ENCODE results near the gene IER5L. TPM values are rescaled to one million over a fixed set of nuclear protein-coding genes. Genes with fewer than 3 reads are reported as not detected.
A peak's percentile ranks its signal among the peaks of the same experiment; 100 is the strongest.

IER5L gene
- total RNA-seq, 6 experiments from 2014 or later = 28.5 to 45.1 (median 42.2) TPM

DNA sequence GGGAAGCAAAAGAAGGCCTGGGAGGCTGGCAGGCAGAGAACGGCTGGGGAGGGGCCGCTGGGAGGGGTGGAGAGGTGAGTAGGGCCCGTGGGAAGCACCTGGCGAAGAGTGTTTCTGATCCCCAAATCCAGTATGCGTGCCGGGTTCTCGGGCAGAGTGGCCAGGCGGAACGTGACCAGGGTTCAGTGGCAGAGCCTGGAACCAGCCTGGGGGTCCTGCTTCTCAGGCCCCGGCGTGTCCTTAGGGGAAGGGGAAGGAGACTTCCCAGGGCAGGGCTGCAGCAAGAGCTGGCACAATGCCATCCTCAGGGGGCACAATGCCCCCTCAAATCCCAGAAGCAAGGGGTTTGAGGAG, 25.5 kb upstream of the IER5L start:
- Mint-ChIP-seq H3K4me1 (ENCODE audit: low read depth) (peaks cover 7% of the 10 kb centered on the region), H3K36me3 (ENCODE audit: low read depth) (no peaks in the 10 kb centered on the region), H3K27ac (no peak overlapping the region; the same call in 1 of the 2 replicates), H3K9me3 (no peaks in the 10 kb centered on the region), H3K27me3 (ENCODE audit: insufficient read depth) (peaks cover 2% of the 10 kb centered on the region), H3K4me3 (peak overlapping the region; percentile 86; the same call in 1 of the 2 replicates)
- TF ChIP-seq, protein P1, sequence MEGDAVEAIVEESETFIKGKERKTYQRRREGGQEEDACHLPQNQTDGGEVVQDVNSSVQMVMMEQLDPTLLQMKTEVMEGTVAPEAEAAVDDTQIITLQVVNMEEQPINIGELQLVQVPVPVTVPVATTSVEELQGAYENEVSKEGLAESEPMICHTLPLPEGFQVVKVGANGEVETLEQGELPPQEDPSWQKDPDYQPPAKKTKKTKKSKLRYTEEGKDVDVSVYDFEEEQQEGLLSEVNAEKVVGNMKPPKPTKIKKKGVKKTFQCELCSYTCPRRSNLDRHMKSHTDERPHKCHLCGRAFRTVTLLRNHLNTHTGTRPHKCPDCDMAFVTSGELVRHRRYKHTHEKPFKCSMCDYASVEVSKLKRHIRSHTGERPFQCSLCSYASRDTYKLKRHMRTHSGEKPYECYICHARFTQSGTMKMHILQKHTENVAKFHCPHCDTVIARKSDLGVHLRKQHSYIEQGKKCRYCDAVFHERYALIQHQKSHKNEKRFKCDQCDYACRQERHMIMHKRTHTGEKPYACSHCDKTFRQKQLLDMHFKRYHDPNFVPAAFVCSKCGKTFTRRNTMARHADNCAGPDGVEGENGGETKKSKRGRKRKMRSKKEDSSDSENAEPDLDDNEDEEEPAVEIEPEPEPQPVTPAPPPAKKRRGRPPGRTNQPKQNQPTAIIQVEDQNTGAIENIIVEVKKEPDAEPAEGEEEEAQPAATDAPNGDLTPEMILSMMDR (IDR thresholded peaks at IDR 0.05) = no peak
- DNase-seq = no peak

DNA sequence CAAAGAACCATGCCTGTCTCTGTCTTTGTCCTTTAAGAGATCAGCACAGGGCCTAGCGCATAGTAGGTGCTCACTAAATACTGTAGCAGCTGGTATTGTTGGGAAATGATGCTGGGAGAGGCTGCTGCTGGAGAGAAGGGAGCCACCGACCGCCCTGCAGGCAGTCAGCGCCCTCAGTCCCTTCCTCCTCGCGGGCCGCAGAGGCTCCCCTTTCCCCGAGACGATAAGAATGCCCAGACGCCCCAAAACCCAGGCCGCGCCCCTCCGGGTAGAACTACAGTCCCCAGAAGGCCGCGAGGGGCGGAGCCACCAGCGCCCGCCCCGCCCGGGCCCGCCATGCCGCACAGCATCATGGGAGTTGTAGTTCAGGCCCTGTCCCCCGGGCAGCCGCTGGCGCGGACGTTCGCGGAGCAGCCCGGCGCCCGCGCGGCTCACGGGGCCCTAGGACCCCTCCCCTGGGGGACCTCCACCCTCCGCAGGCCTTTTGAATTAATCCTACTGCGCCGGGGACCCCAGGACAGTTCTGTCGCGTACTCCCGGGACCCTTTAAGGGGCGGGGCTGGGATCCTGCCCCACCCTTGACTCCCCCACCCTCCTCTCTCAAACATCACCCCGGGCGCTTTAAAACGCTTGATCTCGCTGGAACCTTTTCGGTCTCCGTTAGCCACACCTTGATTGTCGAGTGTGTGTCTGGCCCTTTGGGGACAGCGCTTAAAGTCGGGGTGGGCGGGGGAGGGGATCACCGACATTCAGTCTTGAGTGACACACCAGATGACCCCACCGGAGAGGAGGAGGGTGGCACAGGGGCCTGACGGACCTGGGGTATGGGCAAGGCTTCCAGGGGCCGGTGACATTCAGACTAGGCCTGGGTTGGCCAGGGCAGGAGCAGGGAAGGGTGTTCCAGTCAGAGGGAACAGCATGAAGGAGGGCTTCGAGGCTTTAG, 24.8 kb upstream of the IER5L start:
- Mint-ChIP-seq H3K9me3 (no peaks in the 10 kb centered on the region), H3K27me3 (ENCODE audit: insufficient read depth) (peaks cover 2% of the 10 kb centered on the region), H3K4me3 (peak overlapping the region; percentile 86), H3K27ac (peak overlapping the region; percentile 87), H3K36me3 (ENCODE audit: low read depth) (no peaks in the 10 kb centered on the region), H3K4me1 (ENCODE audit: low read depth) (peaks cover 14% of the 10 kb centered on the region)
- TF ChIP-seq, protein P1 (IDR thresholded peaks at IDR 0.05) = no peak
- DNase-seq = peak; percentile 63

DNA sequence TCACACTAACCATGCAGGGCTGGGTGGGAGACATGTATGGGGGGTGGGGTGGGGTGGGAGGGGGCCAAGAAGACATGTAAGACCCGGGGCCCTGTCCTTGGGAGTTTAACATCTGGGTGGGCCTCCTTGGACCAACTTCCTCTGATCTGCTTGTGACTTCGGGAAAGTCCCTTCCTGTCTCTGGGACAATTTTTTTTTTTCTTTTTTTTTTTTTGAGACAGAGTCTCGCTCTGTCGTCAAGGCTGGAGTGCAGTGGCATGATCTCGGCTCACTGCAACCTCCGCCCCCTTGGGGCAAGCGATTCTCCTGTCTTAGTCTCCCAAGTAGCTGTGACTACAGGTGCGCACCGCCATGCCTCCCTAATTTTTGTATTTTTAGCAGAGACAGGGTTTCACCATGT, 23.8 kb upstream of the IER5L start:
- Mint-ChIP-seq H3K4me3 (no peak overlapping the region), H3K36me3 (ENCODE audit: low read depth) (no peaks in the 10 kb centered on the region), H3K4me1 (ENCODE audit: low read depth) (peaks cover 17% of the 10 kb centered on the region), H3K9me3 (no peaks in the 10 kb centered on the region), H3K27ac (no peak overlapping the region), H3K27me3 (ENCODE audit: insufficient read depth) (peaks cover 2% of the 10 kb centered on the region; the same call in 1 of the 2 replicates)
- TF ChIP-seq, protein P1 (IDR thresholded peaks at IDR 0.05) = no peak
- DNase-seq = no peak

DNA sequence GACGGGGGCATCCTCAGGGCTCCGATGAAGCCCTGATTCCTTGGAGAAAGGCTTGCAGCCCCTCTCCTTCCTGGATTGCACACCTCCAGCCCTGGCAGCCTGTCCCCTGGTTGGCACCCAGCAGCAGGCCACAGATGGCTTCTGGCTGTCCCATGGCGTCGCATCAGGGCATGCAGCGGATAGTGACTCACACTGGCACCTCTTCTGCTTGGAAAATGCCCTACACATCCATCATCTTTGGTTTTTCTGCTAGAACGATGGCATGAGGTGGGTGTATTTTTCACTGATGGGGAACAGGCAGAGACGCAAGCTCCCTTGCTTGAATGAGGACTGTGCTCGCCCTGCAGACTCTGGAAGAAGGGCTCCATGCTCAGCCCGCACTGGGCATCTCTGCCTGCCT, 23.2 kb upstream of the IER5L start:
- H3K4me1 Mint-ChIP-seq (ENCODE audit: low read depth) = peaks cover 17% of the 10 kb centered on the region
- H3K27ac Mint-ChIP-seq = no peak overlapping the region
- no peak overlapping the region for H3K4me3 Mint-ChIP-seq
- peaks cover 2% of the 10 kb centered on the region; the same call in 1 of the 2 replicates for H3K27me3 Mint-ChIP-seq (ENCODE audit: insufficient read depth)
- no peak for DNase-seq
- H3K9me3 Mint-ChIP-seq = no peaks in the 10 kb centered on the region
- no peaks in the 10 kb centered on the region for H3K36me3 Mint-ChIP-seq (ENCODE audit: low read depth)
- TF ChIP-seq, protein P1 (IDR thresholded peaks at IDR 0.05) = no peak

DNA sequence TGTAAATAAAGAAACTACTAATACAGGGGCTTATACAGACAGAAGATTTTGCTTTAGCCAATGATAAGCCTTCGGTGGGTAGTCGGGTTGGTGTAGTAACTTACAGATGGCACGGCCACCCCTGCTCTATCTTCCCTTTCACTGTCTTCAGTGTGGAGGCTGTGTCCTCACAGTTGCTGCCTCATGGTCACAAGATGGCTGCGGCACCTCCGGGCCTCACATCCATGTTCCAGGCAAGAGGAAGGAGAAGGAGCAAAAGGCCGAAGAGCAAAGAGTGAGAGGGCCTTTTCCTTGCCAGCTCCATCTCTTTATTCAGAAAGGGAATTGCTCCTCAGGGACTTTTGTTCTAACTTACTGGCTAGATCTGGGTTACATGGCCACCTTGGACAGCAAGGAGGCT, 22.2 kb upstream of the IER5L start:
- H3K4me3 Mint-ChIP-seq = no peak overlapping the region
- peaks cover 17% of the 10 kb centered on the region for H3K4me1 Mint-ChIP-seq (ENCODE audit: low read depth)
- DNase-seq = no peak
- TF ChIP-seq, protein P1 (IDR thresholded peaks at IDR 0.05) = no peak
- H3K27me3 Mint-ChIP-seq (ENCODE audit: insufficient read depth) = peaks cover 2% of the 10 kb centered on the region; the same call in 1 of the 2 replicates
- no peak overlapping the region for H3K27ac Mint-ChIP-seq
- no peaks in the 10 kb centered on the region for H3K36me3 Mint-ChIP-seq (ENCODE audit: low read depth)
- no peaks in the 10 kb centered on the region for H3K9me3 Mint-ChIP-seq
